ENCODE results near the gene ERGIC1. TPM values are rescaled to one million over a fixed set of nuclear protein-coding genes. Genes with fewer than 3 reads are reported as not detected.
"Not testable (repeated sequence)": the region's sequence is repeated elsewhere in the genome, so short reads cannot be mapped to it uniquely, and the experiment has no call there.

Gene ERGIC1
- total RNA-seq, 1 donor from 2014 or later, result 168 TPM

- no peak for DNase-seq (ENCODE audit: extremely low read depth, low read depth, low spot score)
Observed at GRCh38 chr5:172845154-172845553, 11.1 kb downstream of the ERGIC1 start.

- DNase-seq (ENCODE audit: extremely low read depth, low read depth, low spot score), result no peak
Observed at GRCh38 chr5:172845576-172845975, 11.5 kb downstream of the ERGIC1 start.

GRCh38 chr5:172846249-172846648 is 12.2 kb downstream of the ERGIC1 start:
- no peak for DNase-seq (ENCODE audit: extremely low read depth, low read depth, low spot score)

- DNase-seq (ENCODE audit: extremely low read depth, low read depth, low spot score), result no peak
Observed at GRCh38 chr5:172846677-172847076, 12.6 kb downstream of the ERGIC1 start.

- DNase-seq (ENCODE audit: extremely low read depth, low read depth, low spot score), result not testable (repeated sequence)
Observed at GRCh38 chr5:172847584-172847983, 13.5 kb downstream of the ERGIC1 start.

GRCh38 chr5:172848419-172848818 is 14.4 kb downstream of the ERGIC1 start:
- DNase-seq (ENCODE audit: extremely low read depth, low read depth, low spot score), result no peak

- DNase-seq (ENCODE audit: extremely low read depth, low read depth, low spot score), result no peak
Observed at GRCh38 chr5:172849606-172850453, 15.8 kb downstream of the ERGIC1 start.

- no peak for DNase-seq (ENCODE audit: extremely low read depth, low read depth, low spot score)
Observed at GRCh38 chr5:172850454-172850797, 16.4 kb downstream of the ERGIC1 start.

GRCh38 chr5:172851254-172851653 is 17.2 kb downstream of the ERGIC1 start:
- DNase-seq (ENCODE audit: extremely low read depth, low read depth, low spot score), result not testable (repeated sequence)

- no peak for DNase-seq (ENCODE audit: extremely low read depth, low read depth, low spot score)
Observed at GRCh38 chr5:172852490-172853354, 18.7 kb downstream of the ERGIC1 start.

- DNase-seq (ENCODE audit: extremely low read depth, low read depth, low spot score), result no peak
Observed at GRCh38 chr5:172853355-172853975, 19.4 kb downstream of the ERGIC1 start.

GRCh38 chr5:172854451-172854871 is 20.4 kb downstream of the ERGIC1 start:
- no peak for DNase-seq (ENCODE audit: extremely low read depth, low read depth, low spot score)

GRCh38 chr5:172854971-172855370 is 20.9 kb downstream of the ERGIC1 start:
- no peak for DNase-seq (ENCODE audit: extremely low read depth, low read depth, low spot score)

- no peak for DNase-seq (ENCODE audit: extremely low read depth, low read depth, low spot score)
Observed at GRCh38 chr5:172855597-172856292, 21.7 kb downstream of the ERGIC1 start.

GRCh38 chr5:172856336-172856735 is 22.3 kb downstream of the ERGIC1 start:
- DNase-seq (ENCODE audit: extremely low read depth, low read depth, low spot score), result no peak

- no peak for DNase-seq (ENCODE audit: extremely low read depth, low read depth, low spot score)
Observed at GRCh38 chr5:172857982-172858381, 23.9 kb downstream of the ERGIC1 start.

- DNase-seq (ENCODE audit: extremely low read depth, low read depth, low spot score), result no peak
Observed at GRCh38 chr5:172858511-172858989, 24.5 kb downstream of the ERGIC1 start.

- DNase-seq (ENCODE audit: extremely low read depth, low read depth, low spot score), result no peak
Observed at GRCh38 chr5:172858990-172859811, 25.1 kb downstream of the ERGIC1 start.

GRCh38 chr5:172859966-172860365 is 25.9 kb downstream of the ERGIC1 start:
- DNase-seq (ENCODE audit: extremely low read depth, low read depth, low spot score), result no peak

Data from glomerular endothelial cell (primary cell).